Mesodermal cell (in vitro differentiated cells): ENCODE measurements around the gene SH2D4B.
A peak's percentile ranks its signal among the peaks of the same experiment; 100 is the strongest.

ENCODE experiments used
- H3K27ac ChIP-seq: 2 replicates; pipeline ENCODE4 v1.7.0; 2013; ENCODE audit warnings: mild to moderate bottlenecking, low read depth, low read length, moderate library complexity; ENCODE audit not compliant: severe bottlenecking
- H3K36me3 ChIP-seq: 2 replicates; pipeline ENCODE4 v1.7.1; 2013; ENCODE audit warnings: mild to moderate bottlenecking, low read length, moderate library complexity; ENCODE audit not compliant: control insufficient read depth, insufficient read depth
- H3K4me1 ChIP-seq: one replicate; pipeline ENCODE4 v1.7.1; 2013; ENCODE audit warnings: mild to moderate bottlenecking, low read length; ENCODE audit not compliant: insufficient read depth, control insufficient read depth, poor library complexity, severe bottlenecking
- H3K4me3 ChIP-seq: 2 replicates; pipeline ENCODE4 v1.7.0; 2013; ENCODE audit warnings: low read length, control low read depth, mild to moderate bottlenecking; ENCODE audit not compliant: insufficient read depth, poor library complexity, severe bottlenecking; ENCODE audit errors: extremely low read depth
- H3K9me3 ChIP-seq: 2 replicates; pipeline ENCODE4 v1.7.1; 2013; ENCODE audit warnings: mild to moderate bottlenecking, low read length, moderate library complexity; ENCODE audit not compliant: control insufficient read depth
- WGBS, 2 experiments: methylation state at CpG; one replicate each; pipeline ENCODE4 v1.1.5; 2013; ENCODE audit warnings: missing lambda C conversion rate in 2 of 2; ENCODE audit not compliant: insufficient coverage in 2 of 2; 5-methylcytosine and 5-hydroxymethylcytosine counted together

SH2D4B gene

GRCh38 chr10:80646366-80646765 lies 108.7 kb downstream of the SH2D4B start:
- Histone ChIP-seq H3K4me3 (no peak overlapping the region), H3K4me1 (no peaks in the 10 kb centered on the region), H3K9me3 (no peaks in the 10 kb centered on the region), H3K36me3 (no peaks in the 10 kb centered on the region), H3K27ac (no peak overlapping the region)

GRCh38 chr10:80647173-80647833 lies 109.6 kb downstream of the SH2D4B start:
- WGBS, 2 experiments: 96 to 100% methylated on average over 3 to 4 of the region's 7 CpGs

GRCh38 chr10:80648106-80648505 lies 110.4 kb downstream of the SH2D4B start:
- Histone ChIP-seq H3K27ac (no peak overlapping the region), H3K36me3 (no peaks in the 10 kb centered on the region), H3K9me3 (no peaks in the 10 kb centered on the region), H3K4me1 (no peaks in the 10 kb centered on the region), H3K4me3 (no peak overlapping the region)
- whole genome bisulfite sequencing, 2 experiments: 85 to 100% methylated on average over 2 of the region's 5 CpGs

More at GRCh38 chr10:80647173-80647833, 109.6 kb downstream of the SH2D4B start:
- H3K4me1 ChIP-seq: no peaks in the 10 kb centered on the region
- no peak overlapping the region for H3K27ac ChIP-seq
- no peak overlapping the region for H3K4me3 ChIP-seq
- no peaks in the 10 kb centered on the region for H3K36me3 ChIP-seq
- H3K9me3 ChIP-seq: no peaks in the 10 kb centered on the region

GRCh38 chr10:80649183-80649582 lies 111.5 kb downstream of the SH2D4B start:
- Histone ChIP-seq H3K4me1 (no peaks in the 10 kb centered on the region), H3K27ac (no peak overlapping the region), H3K36me3 (no peaks in the 10 kb centered on the region), H3K4me3 (no peak overlapping the region), H3K9me3 (no peaks in the 10 kb centered on the region)
- 91 to 94% methylated on average over 5 to 6 of the region's 6 CpGs for WGBS, 2 experiments

- no peaks in the 10 kb centered on the region for H3K36me3 ChIP-seq
- no peak overlapping the region for H3K27ac ChIP-seq
- H3K9me3 ChIP-seq: peaks cover 10% of the 10 kb centered on the region
- H3K4me1 ChIP-seq: no peaks in the 10 kb centered on the region
- 82% methylated on average over 1 of the region's 1 CpG; no CpG with 5 or more reads in 1 of the 2 experiments for WGBS, 2 experiments
- H3K4me3 ChIP-seq: no peak overlapping the region
Measured at GRCh38 chr10:80655898-80656297, 118.2 kb downstream of the SH2D4B start.

- Histone ChIP-seq H3K4me1 (no peaks in the 10 kb centered on the region), H3K27ac (no peak overlapping the region), H3K4me3 (no peak overlapping the region), H3K9me3 (peaks cover 10% of the 10 kb centered on the region), H3K36me3 (no peaks in the 10 kb centered on the region)
- 82 to 98% methylated on average over 5 of the region's 6 CpGs for WGBS, 2 experiments
Measured at GRCh38 chr10:80658068-80658467, 120.4 kb downstream of the SH2D4B start.

GRCh38 chr10:80659289-80659688 lies 121.6 kb downstream of the SH2D4B start:
- H3K36me3 ChIP-seq: no peaks in the 10 kb centered on the region
- H3K4me3 ChIP-seq: no peak overlapping the region
- no peaks in the 10 kb centered on the region for H3K4me1 ChIP-seq
- H3K27ac ChIP-seq: no peak overlapping the region
- 94 to 97% methylated on average over 8 of the region's 9 CpGs for WGBS, 2 experiments
- peaks cover 10% of the 10 kb centered on the region for H3K9me3 ChIP-seq

GRCh38 chr10:80660266-80660665 lies 122.6 kb downstream of the SH2D4B start:
- Histone ChIP-seq H3K9me3 (peaks cover 6% of the 10 kb centered on the region), H3K27ac (no peak overlapping the region), H3K4me1 (no peaks in the 10 kb centered on the region), H3K4me3 (no peak overlapping the region), H3K36me3 (no peaks in the 10 kb centered on the region)
- WGBS, 2 experiments: 83 to 90% methylated on average over 6 of the region's 7 CpGs

GRCh38 chr10:80660736-80661135 lies 123.0 kb downstream of the SH2D4B start:
- 81 to 100% methylated on average over 4 to 5 of the region's 7 CpGs for WGBS, 2 experiments
- Histone ChIP-seq H3K27ac (no peak overlapping the region), H3K4me1 (no peaks in the 10 kb centered on the region), H3K9me3 (peaks cover 2% of the 10 kb centered on the region), H3K36me3 (no peaks in the 10 kb centered on the region), H3K4me3 (no peak overlapping the region)

GRCh38 chr10:80661526-80661925 lies 123.8 kb downstream of the SH2D4B start:
- Histone ChIP-seq H3K27ac (no peak overlapping the region), H3K9me3 (no peaks in the 10 kb centered on the region), H3K4me1 (no peaks in the 10 kb centered on the region), H3K36me3 (no peaks in the 10 kb centered on the region), H3K4me3 (no peak overlapping the region)
- 80 to 96% methylated on average over 3 of the region's 3 CpGs for WGBS, 2 experiments

GRCh38 chr10:80662429-80663261 lies 124.9 kb downstream of the SH2D4B start:
- 13 to 14% methylated on average over 16 to 18 of the region's 19 CpGs for WGBS, 2 experiments
- Histone ChIP-seq H3K36me3 (no peaks in the 10 kb centered on the region), H3K27ac (peak overlapping the region; percentile 83), H3K9me3 (no peaks in the 10 kb centered on the region), H3K4me3 (no peak overlapping the region), H3K4me1 (peaks cover 2% of the 10 kb centered on the region)
